ENCODE results near the gene NBAS.
"Not testable (repeated sequence)": the region's sequence is repeated elsewhere in the genome, so short reads cannot be mapped to it uniquely, and the experiment has no call there.

The NBAS gene

GRCh38 chr2:15527074-15527739, 33.9 kb downstream of the NBAS start:
- no peak for DNase-seq (ENCODE audit: low spot score)

GRCh38 chr2:15521641-15522181, 39.4 kb downstream of the NBAS start:
- DNase-seq (ENCODE audit: low spot score) = no peak

GRCh38 chr2:15520346-15520745, 40.8 kb downstream of the NBAS start:
- no peak for DNase-seq (ENCODE audit: low spot score)

GRCh38 chr2:15518759-15519158, 42.4 kb downstream of the NBAS start:
- DNase-seq (ENCODE audit: low spot score) = not testable (repeated sequence)

GRCh38 chr2:15517793-15518192, 43.3 kb downstream of the NBAS start:
- DNase-seq (ENCODE audit: low spot score) = no peak

GRCh38 chr2:15511686-15512085, 49.4 kb downstream of the NBAS start:
- no peak for DNase-seq (ENCODE audit: low spot score)

- no peak for DNase-seq (ENCODE audit: low spot score)
Observed at GRCh38 chr2:15510552-15510951, 50.6 kb downstream of the NBAS start.

- DNase-seq (ENCODE audit: low spot score) = no peak
Observed at GRCh38 chr2:15510131-15510530, 51.0 kb downstream of the NBAS start.

GRCh38 chr2:15507697-15508096, 53.4 kb downstream of the NBAS start:
- DNase-seq (ENCODE audit: low spot score) = no peak

GRCh38 chr2:15507061-15507460, 54.1 kb downstream of the NBAS start:
- DNase-seq (ENCODE audit: low spot score) = no peak

- DNase-seq (ENCODE audit: low spot score) = no peak
Observed at GRCh38 chr2:15506229-15506819, 54.8 kb downstream of the NBAS start.

GRCh38 chr2:15504882-15505663, 56.1 kb downstream of the NBAS start:
- no peak for DNase-seq (ENCODE audit: low spot score)

GRCh38 chr2:15499251-15499650, 61.9 kb downstream of the NBAS start:
- DNase-seq (ENCODE audit: low spot score) = not testable (repeated sequence)

GRCh38 chr2:15498554-15498953, 62.6 kb downstream of the NBAS start:
- DNase-seq (ENCODE audit: low spot score) = no peak

- no peak for DNase-seq (ENCODE audit: low spot score)
Observed at GRCh38 chr2:15494877-15495276, 66.3 kb downstream of the NBAS start.

- no peak for DNase-seq (ENCODE audit: low spot score)
Observed at GRCh38 chr2:15492773-15493325, 68.3 kb downstream of the NBAS start.

GRCh38 chr2:15486770-15487169, 74.4 kb downstream of the NBAS start:
- DNase-seq (ENCODE audit: low spot score) = no peak

- no peak for DNase-seq (ENCODE audit: low spot score)
Observed at GRCh38 chr2:15485949-15486348, 75.2 kb downstream of the NBAS start.

- DNase-seq (ENCODE audit: low spot score) = no peak
Observed at GRCh38 chr2:15481000-15481399, 80.1 kb downstream of the NBAS start.

GRCh38 chr2:15480552-15480951, 80.6 kb downstream of the NBAS start:
- DNase-seq (ENCODE audit: low spot score) = no peak

- no peak for DNase-seq (ENCODE audit: low spot score)
Observed at GRCh38 chr2:15472876-15473275, 88.3 kb downstream of the NBAS start.

GRCh38 chr2:15472133-15472532, 89.0 kb downstream of the NBAS start:
- no peak for DNase-seq (ENCODE audit: low spot score)

GRCh38 chr2:15471606-15472005, 89.5 kb downstream of the NBAS start:
- DNase-seq (ENCODE audit: low spot score) = no peak
